NCI-H526 (cell line): ENCODE data around the gene PDZD2.
"Not testable (repeated sequence)": the region's sequence is repeated elsewhere in the genome, so short reads cannot be mapped to it uniquely, and the experiment has no call there.

ENCODE experiments used
- DNase-seq, 2 experiments: peaks; one replicate each; lab custom pipeline; 2025; lab: John Stamatoyannopoulos, UW

The PDZD2 gene

GRCh38 chr5:32014096-32014745 is 375.3 kb downstream of the PDZD2 start:
- DNase-seq = no peak

GRCh38 chr5:32015262-32015661 is 376.3 kb downstream of the PDZD2 start:
- not testable (repeated sequence) for DNase-seq

- DNase-seq = no peak
These were observed 378.9 kb downstream of the PDZD2 start for GRCh38 chr5:32017692-32018367.

- no peak for DNase-seq
These were observed 379.8 kb downstream of the PDZD2 start for GRCh38 chr5:32018476-32019436.

- no peak for DNase-seq
These were observed 381.3 kb downstream of the PDZD2 start for GRCh38 chr5:32020271-32020670.

- no peak for DNase-seq
These were observed 382.0 kb downstream of the PDZD2 start for GRCh38 chr5:32020946-32021345.

- no peak for DNase-seq
These were observed 382.8 kb downstream of the PDZD2 start for GRCh38 chr5:32021771-32022170.

- DNase-seq = no peak
These were observed 383.7 kb downstream of the PDZD2 start for GRCh38 chr5:32022638-32023037.

- DNase-seq = no peak
These were observed 384.9 kb downstream of the PDZD2 start for GRCh38 chr5:32023816-32024215.

GRCh38 chr5:32024751-32025150 is 385.8 kb downstream of the PDZD2 start:
- no peak for DNase-seq

- no peak for DNase-seq
These were observed 388.3 kb downstream of the PDZD2 start for GRCh38 chr5:32027093-32027716.

GRCh38 chr5:32027717-32028458 is 389.0 kb downstream of the PDZD2 start:
- no peak for DNase-seq

- no peak for DNase-seq
These were observed 390.3 kb downstream of the PDZD2 start for GRCh38 chr5:32029261-32029660.

GRCh38 chr5:32029781-32030180 is 390.9 kb downstream of the PDZD2 start:
- DNase-seq = no peak

GRCh38 chr5:32030222-32030621 is 391.3 kb downstream of the PDZD2 start:
- DNase-seq = no peak

GRCh38 chr5:32030686-32031085 is 391.8 kb downstream of the PDZD2 start:
- DNase-seq = no peak

GRCh38 chr5:32031089-32031488 is 392.2 kb downstream of the PDZD2 start:
- no peak for DNase-seq

GRCh38 chr5:32038523-32038922 is 399.6 kb downstream of the PDZD2 start:
- no peak for DNase-seq

GRCh38 chr5:32039133-32039532 is 400.2 kb downstream of the PDZD2 start:
- not testable (repeated sequence) for DNase-seq

GRCh38 chr5:32039601-32040000 is 400.7 kb downstream of the PDZD2 start:
- not testable (repeated sequence) for DNase-seq

GRCh38 chr5:32040181-32040695 is 401.3 kb downstream of the PDZD2 start:
- not testable (repeated sequence) for DNase-seq
